Small intestine (tissue), 7 donors: Measurements from ENCODE around the gene TRAPPC10. TPM values are rescaled to one million over a fixed set of nuclear protein-coding genes. Genes with fewer than 3 reads are reported as not detected.

Experiments
- DNase-seq, 2 donors: peaks; one replicate each; pipeline versions ENCODE4 v3.0.0 to v3.0.0-alpha.2; 2013
- FAIRE-seq: peaks from 2 replicates; lab custom pipeline; 2012; peaks lifted over from hg19 to GRCh38; lab: Jason Lieb, UNC
- H3K27ac ChIP-seq, 3 donors: one replicate each; pipeline ENCODE4 v1.5.1; 2013; ENCODE audit warnings: low read length in 2 of 3, mild to moderate bottlenecking in 2 of 3, control low read depth in 1 of 3, inconsistent platforms in 1 of 3, low read depth in 1 of 3, moderate library complexity in 1 of 3
- H3K27me3 ChIP-seq, 3 donors: one replicate each; pipeline ENCODE4 v1.6.1; 2013; ENCODE audit warnings: low read length in 3 of 3, inconsistent platforms in 1 of 3; ENCODE audit not compliant: control insufficient read depth in 3 of 3, insufficient read depth in 3 of 3
- H3K36me3 ChIP-seq, 3 donors: one replicate each; pipeline ENCODE4 v1.6.1; 2013; ENCODE audit warnings: low read length in 3 of 3, inconsistent platforms in 1 of 3, low read depth in 1 of 3, mild to moderate bottlenecking in 1 of 3, moderate library complexity in 1 of 3; ENCODE audit not compliant: control insufficient read depth in 3 of 3, insufficient read depth in 2 of 3
- H3K4me1 ChIP-seq, 3 donors: one replicate each; pipeline ENCODE4 v1.6.1; 2013; ENCODE audit warnings: low read length in 2 of 3, inconsistent platforms in 1 of 3, low read depth in 1 of 3, mild to moderate bottlenecking in 1 of 3, moderate library complexity in 1 of 3; ENCODE audit not compliant: control insufficient read depth in 3 of 3, insufficient read depth in 2 of 3
- H3K4me3 ChIP-seq, 3 donors: one replicate each; pipeline ENCODE4 v1.5.1; 2013; ENCODE audit warnings: low read length in 3 of 3, control low read depth in 1 of 3, inconsistent platforms in 1 of 3, low read depth in 1 of 3, mild to moderate bottlenecking in 1 of 3, moderate library complexity in 1 of 3
- H3K9me3 ChIP-seq, 2 donors: one replicate each; pipeline ENCODE4 v1.6.1; 2013; ENCODE audit warnings: low read depth in 1 of 2, low read length in 1 of 2; ENCODE audit not compliant: control insufficient read depth in 2 of 2, insufficient read depth in 1 of 2
- WGBS, 3 donors: extraction: QIAGEN DNeasy Blood & Tissue Kit; methylation state at CpG; one replicate each; pipeline ENCODE4 v1.1.7; 2013; 5-methylcytosine and 5-hydroxymethylcytosine counted together
- polyA plus RNA-seq, 4 donors: library from polyadenylated mRNA; stranded (reverse) in 3 of 4; unstranded in 1 of 4; fragments of 200-250 nt in 3 of 4; fragments of 120-200 nt in 1 of 4; gene quantifications; one replicate each; pipeline versions ENCODE4 v1.2.1 to v1.2.3, GENCODE V29; 2013
- donor health status: healthy with polysubstance abuse.
- donor health status: control.
- donor health status: control.
- donor health status: Bipolar disorder and iron deficiency.
- donor health status: healthy.

TRAPPC10 gene
- polyA plus RNA-seq, 4 donors, result 8.4 to 35.4 (median 11.3) TPM

DNA sequence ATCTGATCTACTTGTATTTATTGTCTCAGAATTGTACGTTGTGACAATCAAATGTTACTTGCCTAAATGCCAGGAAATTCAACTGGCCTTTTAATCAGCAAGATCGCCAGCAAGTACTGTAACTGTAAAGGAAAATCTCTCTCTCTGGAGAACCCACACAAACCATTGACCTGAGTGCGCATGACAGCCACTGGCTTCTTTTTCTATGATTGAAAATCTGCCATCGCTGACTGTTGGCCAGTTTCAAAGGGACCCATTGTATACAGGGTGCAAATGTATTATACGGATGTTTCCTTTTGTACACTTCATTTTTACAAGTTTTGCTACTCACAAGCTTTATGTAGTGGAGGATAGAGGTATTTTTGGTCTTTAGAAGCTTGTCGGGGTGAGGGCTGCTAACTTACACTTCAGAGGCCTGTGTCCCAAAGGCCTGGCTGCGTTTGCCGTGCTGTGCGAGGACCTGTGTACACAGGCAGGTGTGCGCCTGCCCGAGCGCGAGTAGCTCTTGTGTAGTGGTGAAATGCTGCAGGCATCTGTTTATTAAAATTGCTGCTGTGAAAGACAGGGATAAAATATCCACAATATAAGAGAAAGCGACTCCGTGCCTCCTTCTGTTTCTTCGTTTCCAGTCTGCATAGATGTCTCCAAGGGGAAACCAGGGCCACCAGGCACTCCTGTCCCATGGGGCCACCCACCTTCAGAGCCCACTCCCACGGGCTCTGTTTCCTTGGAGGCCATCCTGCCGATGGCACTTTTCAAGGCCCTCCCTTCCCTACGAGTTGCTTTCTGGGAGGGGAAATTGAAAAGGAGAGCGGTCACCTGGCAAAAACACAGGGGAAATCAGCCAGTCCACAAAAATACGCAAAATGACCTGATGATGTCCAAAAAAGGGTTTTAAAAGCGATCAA is 25.3 kb upstream of the TRAPPC10 start:
- Histone ChIP-seq H3K4me1 (no peaks in the 10 kb centered on the region), H3K4me3 (no peak overlapping the region), H3K27ac (no peak overlapping the region), H3K36me3 (peaks cover 0 to 24% (median 2%) of the 10 kb centered on the region in 3 donors), H3K27me3 (no peaks in the 10 kb centered on the region), H3K9me3 (no peaks in the 10 kb centered on the region)
- WGBS, 3 donors, result 65 to 77% (median 66%) methylated on average over 22 of the region's 22 CpGs
- FAIRE-seq (no peak), DNase-seq (no peak)

DNA sequence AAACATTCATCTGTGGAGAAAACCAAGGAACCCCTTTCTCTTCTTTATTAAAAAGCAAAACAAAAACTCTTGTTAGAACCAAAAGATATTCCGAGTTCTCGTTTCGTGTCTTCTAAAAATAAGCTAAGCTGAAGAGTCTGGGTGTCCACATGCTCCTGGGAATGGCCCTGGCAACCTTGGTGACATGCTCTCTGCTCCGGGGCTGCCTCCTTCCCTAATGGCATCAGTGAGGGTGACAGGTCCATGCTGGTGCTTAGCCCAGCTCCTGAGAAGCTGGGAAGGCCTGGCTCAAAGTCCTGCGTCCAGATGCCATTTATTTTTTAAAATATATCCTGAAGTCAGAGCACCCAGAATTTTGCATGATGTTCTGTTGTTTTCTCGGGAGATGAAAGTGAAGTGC is 24.6 kb upstream of the TRAPPC10 start:
- H3K9me3 ChIP-seq, result no peaks in the 10 kb centered on the region
- H3K36me3 ChIP-seq, result peaks cover 0 to 17% (median 2%) of the 10 kb centered on the region in 3 donors
- H3K4me1 ChIP-seq, result no peaks in the 10 kb centered on the region
- DNase-seq (no peak), FAIRE-seq (no peak)
- no peak overlapping the region for H3K27ac ChIP-seq
- no peaks in the 10 kb centered on the region for H3K27me3 ChIP-seq
- 43 to 72% (median 52%) methylated on average over 6 of the region's 6 CpGs for WGBS, 3 donors
- H3K4me3 ChIP-seq, result no peak overlapping the region

DNA sequence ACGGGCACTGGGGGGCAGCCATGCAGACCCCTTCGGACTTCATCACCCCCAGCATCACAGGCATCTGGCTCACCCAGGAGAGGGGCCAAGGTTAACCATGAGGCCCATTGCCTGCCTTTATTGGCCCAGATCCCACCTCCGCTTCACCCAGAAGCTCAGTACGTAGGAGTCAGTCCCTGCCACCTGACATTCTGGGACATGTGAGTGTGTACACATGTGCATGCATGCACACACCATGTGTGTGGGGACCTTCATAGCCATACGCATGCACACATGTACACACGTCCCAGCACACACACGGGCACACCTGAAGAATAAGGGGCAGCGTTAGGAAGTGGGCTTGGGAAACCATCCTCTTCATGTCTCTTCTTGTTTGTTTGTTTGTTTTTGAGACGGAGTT is 24.1 kb upstream of the TRAPPC10 start:
- no peak overlapping the region for H3K4me3 ChIP-seq
- H3K36me3 ChIP-seq, result peaks cover 0 to 12% (median 1%) of the 10 kb centered on the region in 3 donors
- no peaks in the 10 kb centered on the region for H3K27me3 ChIP-seq
- H3K27ac ChIP-seq, result no peak overlapping the region
- H3K9me3 ChIP-seq, result no peaks in the 10 kb centered on the region
- no peaks in the 10 kb centered on the region for H3K4me1 ChIP-seq
- no peak for FAIRE-seq
- 60 to 82% (median 72%) methylated on average over 9 of the region's 9 CpGs for WGBS, 3 donors
- DNase-seq, result no peak

DNA sequence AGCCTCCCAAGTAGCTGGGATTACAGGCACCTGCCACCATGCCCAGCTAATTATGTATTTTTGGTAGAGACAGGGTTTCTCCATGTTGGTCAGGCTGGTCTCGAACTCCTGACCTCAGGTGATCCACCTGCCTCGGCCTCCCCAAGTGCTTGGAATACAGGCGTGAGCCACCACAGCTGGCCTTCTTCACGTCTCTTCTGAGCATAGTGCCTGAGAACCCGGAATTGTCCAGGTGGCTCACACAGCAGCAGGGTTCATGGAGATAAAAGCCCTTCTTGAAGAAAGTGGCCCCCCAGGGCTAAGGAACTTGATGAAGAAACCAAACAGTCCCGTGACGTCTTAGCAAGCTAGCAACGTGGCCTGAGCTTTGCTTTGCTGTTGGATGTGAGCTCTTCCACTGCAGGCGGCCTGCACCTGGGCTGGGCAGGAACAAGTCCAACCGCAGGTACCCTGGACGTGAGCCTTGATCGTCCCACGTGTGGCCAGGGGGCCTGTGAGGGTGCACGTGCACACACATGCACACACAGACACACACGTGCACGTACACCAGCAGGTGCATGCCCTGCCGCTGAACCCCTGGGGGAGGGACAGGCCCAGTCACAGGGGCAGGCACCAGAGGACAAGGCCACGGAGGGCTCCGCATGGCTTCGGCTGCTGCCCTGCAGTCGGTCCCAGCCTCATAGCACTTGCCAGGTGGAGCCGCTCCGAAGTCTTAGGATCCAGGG is 23.4 kb upstream of the TRAPPC10 start:
- Histone ChIP-seq H3K4me3 (no peak overlapping the region), H3K4me1 (no peaks in the 10 kb centered on the region), H3K27me3 (no peaks in the 10 kb centered on the region), H3K36me3 (peaks cover 0 to 5% (median 0%) of the 10 kb centered on the region in 3 donors), H3K9me3 (no peaks in the 10 kb centered on the region), H3K27ac (no peak overlapping the region)
- no peak for DNase-seq
- 59 to 81% (median 70%) methylated on average over 23 of the region's 23 CpGs for WGBS, 3 donors
- no peak for FAIRE-seq

- H3K27ac ChIP-seq, result no peak overlapping the region
- FAIRE-seq (no peak), DNase-seq (no peak)
- no peak overlapping the region for H3K4me3 ChIP-seq
- no peaks in the 10 kb centered on the region for H3K4me1 ChIP-seq
- WGBS, 3 donors, result 80 to 89% (median 86%) methylated on average over 7 of the region's 7 CpGs
- no peaks in the 10 kb centered on the region for H3K27me3 ChIP-seq
- H3K9me3 ChIP-seq, result no peaks in the 10 kb centered on the region
- no peaks in the 10 kb centered on the region for H3K36me3 ChIP-seq
Measured at GRCh38 chr21:43989401-43989800, 22.7 kb upstream of the TRAPPC10 start.

DNA sequence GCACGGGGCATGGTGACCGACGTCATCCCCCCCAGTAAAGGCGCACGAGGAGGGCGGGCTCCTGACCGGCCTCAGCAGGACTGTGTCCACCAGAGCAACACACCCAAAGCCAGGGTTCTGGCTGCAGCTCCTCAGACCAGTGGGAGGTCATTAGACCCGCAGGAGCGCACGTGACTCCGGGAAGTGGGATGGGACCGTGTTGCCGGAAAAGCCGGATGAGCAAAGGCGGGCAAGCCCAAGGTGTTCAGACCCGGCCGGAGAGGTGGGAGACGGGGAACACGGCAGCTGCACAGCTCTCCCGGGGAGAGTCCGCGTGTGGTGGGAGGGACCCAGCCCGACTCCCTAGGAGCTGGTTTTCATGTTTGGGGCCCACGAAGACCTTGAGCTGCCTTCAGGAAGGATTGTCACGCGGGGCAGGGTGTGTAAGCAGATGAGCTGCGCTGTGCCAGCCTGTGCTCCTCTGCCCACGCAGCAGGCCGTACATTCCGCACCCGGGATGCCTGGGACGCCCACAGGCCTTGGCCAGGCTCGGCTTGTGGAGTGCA is 20.6 kb upstream of the TRAPPC10 start:
- no peak for DNase-seq
- H3K27ac ChIP-seq, result no peak overlapping the region
- H3K27me3 ChIP-seq, result no peaks in the 10 kb centered on the region
- no peak for FAIRE-seq
- no peaks in the 10 kb centered on the region for H3K9me3 ChIP-seq
- no peaks in the 10 kb centered on the region for H3K4me1 ChIP-seq
- H3K4me3 ChIP-seq, result no peak overlapping the region
- 86 to 88% (median 87%) methylated on average over 33 of the region's 33 CpGs for WGBS, 3 donors
- no peaks in the 10 kb centered on the region for H3K36me3 ChIP-seq

DNA sequence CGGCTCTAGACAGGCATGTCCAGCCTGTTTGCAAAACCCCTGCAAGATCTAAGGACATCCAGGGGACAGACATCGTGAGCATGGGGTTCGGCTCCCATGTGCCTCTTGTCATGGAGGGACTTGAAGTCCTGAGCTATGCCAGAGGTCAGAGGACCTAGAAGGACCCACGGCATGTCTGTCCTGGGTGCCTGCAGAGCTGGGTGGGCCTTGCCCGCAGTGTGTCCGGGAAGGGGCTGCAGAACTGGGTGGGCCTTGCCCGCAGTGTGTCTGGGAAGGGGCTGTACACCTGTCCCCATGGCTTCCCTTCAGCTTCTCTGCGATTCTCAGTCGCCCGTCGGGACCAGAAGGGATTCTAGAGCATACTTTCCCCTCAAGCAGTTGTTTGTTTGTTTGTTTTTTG is 20.0 kb upstream of the TRAPPC10 start:
- DNase-seq, result no peak
- Histone ChIP-seq H3K4me1 (no peaks in the 10 kb centered on the region), H3K36me3 (no peaks in the 10 kb centered on the region), H3K27me3 (no peaks in the 10 kb centered on the region), H3K27ac (no peak overlapping the region), H3K9me3 (no peaks in the 10 kb centered on the region), H3K4me3 (no peak overlapping the region)
- FAIRE-seq, result no peak
- 88 to 93% (median 92%) methylated on average over 11 of the region's 11 CpGs for WGBS, 3 donors

DNA sequence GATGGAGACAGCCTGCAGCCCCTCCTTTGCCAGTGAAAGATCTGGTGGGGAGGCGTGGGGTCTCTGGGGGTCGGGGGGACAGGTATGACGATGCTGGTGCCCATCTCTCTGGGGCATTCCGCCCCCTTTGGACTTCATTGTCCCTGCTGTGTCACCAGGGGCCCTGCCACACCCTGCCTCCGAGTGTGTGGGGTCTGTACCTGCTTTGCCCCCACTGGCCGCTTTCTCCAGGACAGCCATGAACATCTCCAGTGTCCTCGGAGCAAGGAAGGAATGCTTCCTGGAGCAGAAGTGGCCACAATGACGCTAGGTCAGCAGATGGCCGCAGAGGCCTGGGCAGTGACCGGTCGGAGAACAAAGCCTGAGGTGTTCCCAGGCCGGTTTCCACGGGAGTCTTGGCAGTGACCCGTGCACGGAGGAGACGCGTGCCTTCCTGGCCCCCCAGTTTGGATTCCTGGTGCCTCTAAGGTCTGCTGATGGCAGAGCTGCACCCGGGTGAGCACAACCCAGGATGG is 18.6 kb upstream of the TRAPPC10 start:
- Histone ChIP-seq H3K4me1 (no peaks in the 10 kb centered on the region), H3K27me3 (no peaks in the 10 kb centered on the region), H3K4me3 (no peak overlapping the region), H3K36me3 (no peaks in the 10 kb centered on the region), H3K9me3 (no peaks in the 10 kb centered on the region), H3K27ac (no peak overlapping the region)
- 75 to 84% (median 79%) methylated on average over 17 to 18 of the region's 18 CpGs for WGBS, 3 donors
- no peak for FAIRE-seq
- no peak for DNase-seq
